GM23338 (cell line): ENCODE data around the gene WFDC10B. TPM values are rescaled to one million over a fixed set of nuclear protein-coding genes. Genes with fewer than 3 reads are reported as not detected.
"Not testable (repeated sequence)": the region's sequence is repeated elsewhere in the genome, so short reads cannot be mapped to it uniquely, and the experiment has no call there.

Source experiments
- ATAC-seq: fragments of 200-7000 bp; cut with Tn5 transposase; 3 replicates; pipeline ENCODE4 v1.9.1; 2020
- DNase-seq: peaks from one replicate; pipeline ENCODE4 v3.0.0-alpha.2; 2015; ENCODE audit warnings: low spot score
- H2AFZ ChIP-seq: fragments of 200-600 bp; sonication (generic); 2 replicates; pipeline ENCODE4 v1.8.0; 2016; ENCODE audit warnings: antibody characterized with exemption, mild to moderate bottlenecking, moderate library complexity
- H3F3A ChIP-seq: fragments of 200-600 bp; sonication (generic); replicated peaks from 2 replicates; pipeline ENCODE4 v1.8.0; 2017; ENCODE audit warnings: antibody characterized with exemption, mixed run types, low read depth
- H3K27ac ChIP-seq: fragments of 200-600 bp; sonication (generic); 2 replicates; pipeline ENCODE4 v1.6.1; 2016; ENCODE audit warnings: low read depth
- H3K27me3 ChIP-seq: fragments of 200-600 bp; sonication (generic); 2 replicates; pipeline ENCODE4 v1.8.0; 2016; ENCODE audit warnings: mild to moderate bottlenecking, mixed run types, moderate library complexity; ENCODE audit not compliant: insufficient read depth
- H3K36me3 ChIP-seq: fragments of 200-600 bp; sonication (generic); 2 replicates; pipeline ENCODE4 v1.8.0; 2016; ENCODE audit warnings: mild to moderate bottlenecking; ENCODE audit not compliant: insufficient read depth
- H3K4me1 ChIP-seq: fragments of 200-600 bp; sonication (generic); 2 replicates; pipeline ENCODE4 v1.8.0; 2016; ENCODE audit warnings: mild to moderate bottlenecking, moderate library complexity; ENCODE audit not compliant: insufficient read depth
- H3K4me2 ChIP-seq: fragments of 200-600 bp; sonication (generic); 2 replicates; pipeline ENCODE4 v1.7.1; 2017; ENCODE audit warnings: mixed run types
- H3K4me3 ChIP-seq: fragments of 200-600 bp; sonication (generic); 2 replicates; pipeline ENCODE4 v1.6.1; 2016; ENCODE audit warnings: mixed run types
- H3K79me2 ChIP-seq: fragments of 200-600 bp; sonication (generic); replicated peaks from 2 replicates; pipeline ENCODE4 v1.8.0; 2017; ENCODE audit warnings: mild to moderate bottlenecking; ENCODE audit not compliant: insufficient read depth
- H3K9me2 ChIP-seq: fragments of 200-600 bp; sonication (generic); 2 replicates; pipeline ENCODE4 v1.8.0; 2017; ENCODE audit not compliant: insufficient read depth
- H4K20me1 ChIP-seq: fragments of 200-600 bp; sonication (generic); replicated peaks from 2 replicates; pipeline ENCODE4 v1.8.0; 2017; ENCODE audit warnings: mild to moderate bottlenecking; ENCODE audit not compliant: insufficient read depth
- H3K27ac Mint-ChIP-seq: 2 replicates; pipeline ENCODE4 v1.8.0; 2020; ENCODE audit warnings: inconsistent platforms, mild to moderate bottlenecking, moderate library complexity, mixed read lengths
- H3K27me3 Mint-ChIP-seq: 3 replicates; pipeline ENCODE4 v1.8.0; 2022; ENCODE audit warnings: low read depth, mild to moderate bottlenecking, moderate library complexity, mixed read lengths, inconsistent platforms; ENCODE audit not compliant: insufficient read depth, poor library complexity
- H3K36me3 Mint-ChIP-seq: 3 replicates; pipeline ENCODE4 v1.8.0; 2021; ENCODE audit warnings: low read depth, mild to moderate bottlenecking, inconsistent platforms, moderate library complexity, mixed read lengths
- H3K4me1 Mint-ChIP-seq: 3 replicates; pipeline ENCODE4 v1.8.0; 2020; ENCODE audit warnings: mild to moderate bottlenecking, inconsistent platforms, mixed read lengths
- H3K4me3 Mint-ChIP-seq: 3 replicates; pipeline ENCODE4 v1.8.0; 2021; ENCODE audit warnings: moderate library complexity, mild to moderate bottlenecking, inconsistent platforms, mixed read lengths
- H3K9me3 Mint-ChIP-seq: 3 replicates; pipeline ENCODE4 v1.8.0; 2020; ENCODE audit warnings: moderate library complexity, mild to moderate bottlenecking, inconsistent platforms, mixed read lengths
- CREB1 ChIP-seq: fragments of 250-450 bp; sonication (Bioruptor Pico); IDR thresholded peaks from 2 replicates; pipeline ENCODE4 v1.5.0; 2020; ENCODE audit warnings: low read depth, mild to moderate bottlenecking, moderate library complexity
- NANOG ChIP-seq: IDR thresholded peaks from 2 replicates; pipeline ENCODE4 v1.6.1; 2016; ENCODE audit warnings: antibody characterized with exemption, borderline replicate concordance
- POLR2AphosphoS5 ChIP-seq: IDR thresholded peaks from 2 replicates; pipeline ENCODE4 v1.6.1; 2016; ENCODE audit warnings: antibody characterized with exemption, low read depth
- ZNF114 ChIP-seq: fragments of 250-450 bp; sonication (Bioruptor Pico); IDR thresholded peaks from 2 replicates; pipeline ENCODE4 v1.5.0; 2020; ENCODE audit warnings: mild to moderate bottlenecking, moderate library complexity
- polyA plus RNA-seq: library from polyadenylated mRNA; unstranded; fragments of >200 nt; fragmentation: Nextera tagmentation; extraction: Ambion mirVana; gene quantifications from 2 replicates; pipeline ENCODE4 v1.2.1, GENCODE V29; 2016
- total RNA-seq: library from RNA; depleted of rRNA; stranded (reverse); fragments of >200 nt; shearing (Covaris generic); gene quantifications from 2 replicates; pipeline ENCODE4 v1.2.3, GENCODE V29; 2014
- TF ChIP-seq, protein P1 (sequence below), 2 experiments: fragments of 200-600 bp in 1 of 2; sonication (generic) in 1 of 2; conservative IDR thresholded peaks; 2 replicates each; pipeline versions ENCODE4 v1.5.1 to v1.6.1; 2016 to 2017; ENCODE audit warnings: antibody characterized with exemption in 2 of 2, low read depth in 2 of 2, mild to moderate bottlenecking in 2 of 2, moderate library complexity in 1 of 2
- TF ChIP-seq, protein P2 (sequence below): fragments of 250-450 bp; sonication (Bioruptor Pico); IDR thresholded peaks from 2 replicates; pipeline ENCODE4 v1.5.0; 2020; ENCODE audit warnings: mild to moderate bottlenecking, moderate library complexity

Gene WFDC10B
- total and polyA plus RNA-seq, 2 experiments from 2014 or later = 1.0 TPM; not detected in 1

DNA sequence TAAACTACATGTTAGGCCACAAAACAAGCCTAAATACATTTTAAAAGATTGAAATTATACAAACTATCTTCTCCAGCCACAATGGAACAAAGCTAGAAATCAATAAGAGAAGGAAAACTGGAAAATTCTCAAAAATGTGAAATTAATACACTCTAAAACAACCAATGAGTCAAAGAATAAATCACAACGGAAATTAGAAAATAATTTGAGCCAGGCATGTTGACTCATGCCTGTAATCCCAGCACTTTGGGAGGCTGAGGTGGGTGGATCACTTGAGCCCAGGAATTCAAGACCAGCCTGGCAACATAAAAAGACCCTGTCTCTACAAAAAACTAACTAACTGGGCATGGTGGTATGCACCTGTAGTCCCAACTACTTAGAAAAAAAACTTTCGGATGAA lies 9.3 kb downstream of the WFDC10B start (continued):
- TF ChIP-seq, protein P1, sequence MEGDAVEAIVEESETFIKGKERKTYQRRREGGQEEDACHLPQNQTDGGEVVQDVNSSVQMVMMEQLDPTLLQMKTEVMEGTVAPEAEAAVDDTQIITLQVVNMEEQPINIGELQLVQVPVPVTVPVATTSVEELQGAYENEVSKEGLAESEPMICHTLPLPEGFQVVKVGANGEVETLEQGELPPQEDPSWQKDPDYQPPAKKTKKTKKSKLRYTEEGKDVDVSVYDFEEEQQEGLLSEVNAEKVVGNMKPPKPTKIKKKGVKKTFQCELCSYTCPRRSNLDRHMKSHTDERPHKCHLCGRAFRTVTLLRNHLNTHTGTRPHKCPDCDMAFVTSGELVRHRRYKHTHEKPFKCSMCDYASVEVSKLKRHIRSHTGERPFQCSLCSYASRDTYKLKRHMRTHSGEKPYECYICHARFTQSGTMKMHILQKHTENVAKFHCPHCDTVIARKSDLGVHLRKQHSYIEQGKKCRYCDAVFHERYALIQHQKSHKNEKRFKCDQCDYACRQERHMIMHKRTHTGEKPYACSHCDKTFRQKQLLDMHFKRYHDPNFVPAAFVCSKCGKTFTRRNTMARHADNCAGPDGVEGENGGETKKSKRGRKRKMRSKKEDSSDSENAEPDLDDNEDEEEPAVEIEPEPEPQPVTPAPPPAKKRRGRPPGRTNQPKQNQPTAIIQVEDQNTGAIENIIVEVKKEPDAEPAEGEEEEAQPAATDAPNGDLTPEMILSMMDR (conservative IDR thresholded peaks at IDR 0.05; ENCODE audit: low read depth in 2 of 2) = no peak
- TF ChIP-seq NANOG = no peak

DNA sequence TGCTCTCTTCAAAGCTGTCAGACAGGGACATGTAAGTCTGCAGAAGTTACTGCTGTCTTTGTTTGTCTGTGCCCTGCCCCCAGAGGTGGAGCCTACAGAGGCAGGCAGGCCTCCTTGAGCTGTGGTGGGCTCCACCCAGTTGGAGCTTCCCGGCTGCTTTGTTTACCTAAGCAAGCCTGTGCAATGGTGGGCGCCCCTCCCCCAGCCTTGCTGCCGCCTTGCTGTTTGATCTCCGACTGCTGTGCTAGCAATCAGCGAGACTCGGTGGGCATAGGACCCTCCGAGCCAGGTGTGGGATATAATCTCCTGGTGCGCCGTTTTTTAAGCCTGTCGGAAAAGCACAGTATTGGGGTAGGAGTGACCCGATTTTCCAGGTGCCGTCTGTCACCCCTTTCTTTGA lies 11.5 kb downstream of the WFDC10B start:
- H4K20me1 ChIP-seq, ATAC-seq, H3K4me1 Mint-ChIP-seq, H3K27ac Mint-ChIP-seq, H3K27me3 ChIP-seq, H3K27ac ChIP-seq, H3K27me3 Mint-ChIP-seq, H3K9me2 ChIP-seq, H2AFZ ChIP-seq, H3K79me2 ChIP-seq, DNase-seq, H3K4me3 ChIP-seq, H3F3A ChIP-seq, H3K4me3 Mint-ChIP-seq, H3K4me1 ChIP-seq, H3K4me2 ChIP-seq, H3K36me3 ChIP-seq: not testable (repeated sequence)
- Mint-ChIP-seq H3K9me3 (peaks cover 39% of the 10 kb centered on the region), H3K36me3 (peaks cover 27% of the 10 kb centered on the region)

DNA sequence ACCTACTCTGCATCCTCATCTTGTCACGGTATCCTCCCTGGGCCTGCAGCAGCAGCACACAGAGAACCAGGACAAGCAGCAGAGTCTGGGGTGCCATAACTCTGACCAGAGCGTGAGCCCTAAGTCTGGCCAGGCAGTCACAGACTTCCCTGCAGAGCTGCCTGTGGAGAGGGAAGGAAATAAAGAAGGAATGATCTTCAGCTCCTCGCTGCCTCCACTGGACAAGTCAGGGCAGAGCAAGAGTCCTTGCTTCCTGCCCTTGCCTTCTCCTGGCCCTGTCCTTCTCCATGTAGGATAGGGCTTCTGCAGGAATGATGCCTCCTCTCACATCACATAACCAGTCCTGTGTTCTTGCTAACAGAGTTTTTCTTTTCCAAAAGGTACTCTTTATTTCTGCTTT lies 18.9 kb downstream of the WFDC10B start:
- H3K27me3 ChIP-seq = no peaks in the 10 kb centered on the region
- Mint-ChIP-seq H3K27me3 (peaks cover 14% of the 10 kb centered on the region), H3K36me3 (peaks cover 2% of the 10 kb centered on the region), H3K4me1 (no peaks in the 10 kb centered on the region; the same call in 2 of the 3 replicates), H3K4me3 (no peak overlapping the region), H3K27ac (no peak overlapping the region), H3K9me3 (peaks cover 14% of the 10 kb centered on the region)
- H2AFZ ChIP-seq = 0 out of 2 replicates have a peak overlapping the region, but pooled peaks have one; percentile 43
- no peaks in the 10 kb centered on the region for H3K36me3 ChIP-seq
- peaks cover 20% of the 10 kb centered on the region for H3K9me2 ChIP-seq
- H3K4me1 ChIP-seq = no peaks in the 10 kb centered on the region
- no peaks in the 10 kb centered on the region for H3K79me2 ChIP-seq
- peak; percentile 68 for DNase-seq
- no peak for TF ChIP-seq POLR2AphosphoS5
- TF ChIP-seq, protein P1 (conservative IDR thresholded peaks at IDR 0.05; ENCODE audit: low read depth in 2 of 2) = peak; percentile 46 to 56
- TF ChIP-seq CREB1 (CRISPR knock-in tag) = no peak
- TF ChIP-seq, protein P2, sequence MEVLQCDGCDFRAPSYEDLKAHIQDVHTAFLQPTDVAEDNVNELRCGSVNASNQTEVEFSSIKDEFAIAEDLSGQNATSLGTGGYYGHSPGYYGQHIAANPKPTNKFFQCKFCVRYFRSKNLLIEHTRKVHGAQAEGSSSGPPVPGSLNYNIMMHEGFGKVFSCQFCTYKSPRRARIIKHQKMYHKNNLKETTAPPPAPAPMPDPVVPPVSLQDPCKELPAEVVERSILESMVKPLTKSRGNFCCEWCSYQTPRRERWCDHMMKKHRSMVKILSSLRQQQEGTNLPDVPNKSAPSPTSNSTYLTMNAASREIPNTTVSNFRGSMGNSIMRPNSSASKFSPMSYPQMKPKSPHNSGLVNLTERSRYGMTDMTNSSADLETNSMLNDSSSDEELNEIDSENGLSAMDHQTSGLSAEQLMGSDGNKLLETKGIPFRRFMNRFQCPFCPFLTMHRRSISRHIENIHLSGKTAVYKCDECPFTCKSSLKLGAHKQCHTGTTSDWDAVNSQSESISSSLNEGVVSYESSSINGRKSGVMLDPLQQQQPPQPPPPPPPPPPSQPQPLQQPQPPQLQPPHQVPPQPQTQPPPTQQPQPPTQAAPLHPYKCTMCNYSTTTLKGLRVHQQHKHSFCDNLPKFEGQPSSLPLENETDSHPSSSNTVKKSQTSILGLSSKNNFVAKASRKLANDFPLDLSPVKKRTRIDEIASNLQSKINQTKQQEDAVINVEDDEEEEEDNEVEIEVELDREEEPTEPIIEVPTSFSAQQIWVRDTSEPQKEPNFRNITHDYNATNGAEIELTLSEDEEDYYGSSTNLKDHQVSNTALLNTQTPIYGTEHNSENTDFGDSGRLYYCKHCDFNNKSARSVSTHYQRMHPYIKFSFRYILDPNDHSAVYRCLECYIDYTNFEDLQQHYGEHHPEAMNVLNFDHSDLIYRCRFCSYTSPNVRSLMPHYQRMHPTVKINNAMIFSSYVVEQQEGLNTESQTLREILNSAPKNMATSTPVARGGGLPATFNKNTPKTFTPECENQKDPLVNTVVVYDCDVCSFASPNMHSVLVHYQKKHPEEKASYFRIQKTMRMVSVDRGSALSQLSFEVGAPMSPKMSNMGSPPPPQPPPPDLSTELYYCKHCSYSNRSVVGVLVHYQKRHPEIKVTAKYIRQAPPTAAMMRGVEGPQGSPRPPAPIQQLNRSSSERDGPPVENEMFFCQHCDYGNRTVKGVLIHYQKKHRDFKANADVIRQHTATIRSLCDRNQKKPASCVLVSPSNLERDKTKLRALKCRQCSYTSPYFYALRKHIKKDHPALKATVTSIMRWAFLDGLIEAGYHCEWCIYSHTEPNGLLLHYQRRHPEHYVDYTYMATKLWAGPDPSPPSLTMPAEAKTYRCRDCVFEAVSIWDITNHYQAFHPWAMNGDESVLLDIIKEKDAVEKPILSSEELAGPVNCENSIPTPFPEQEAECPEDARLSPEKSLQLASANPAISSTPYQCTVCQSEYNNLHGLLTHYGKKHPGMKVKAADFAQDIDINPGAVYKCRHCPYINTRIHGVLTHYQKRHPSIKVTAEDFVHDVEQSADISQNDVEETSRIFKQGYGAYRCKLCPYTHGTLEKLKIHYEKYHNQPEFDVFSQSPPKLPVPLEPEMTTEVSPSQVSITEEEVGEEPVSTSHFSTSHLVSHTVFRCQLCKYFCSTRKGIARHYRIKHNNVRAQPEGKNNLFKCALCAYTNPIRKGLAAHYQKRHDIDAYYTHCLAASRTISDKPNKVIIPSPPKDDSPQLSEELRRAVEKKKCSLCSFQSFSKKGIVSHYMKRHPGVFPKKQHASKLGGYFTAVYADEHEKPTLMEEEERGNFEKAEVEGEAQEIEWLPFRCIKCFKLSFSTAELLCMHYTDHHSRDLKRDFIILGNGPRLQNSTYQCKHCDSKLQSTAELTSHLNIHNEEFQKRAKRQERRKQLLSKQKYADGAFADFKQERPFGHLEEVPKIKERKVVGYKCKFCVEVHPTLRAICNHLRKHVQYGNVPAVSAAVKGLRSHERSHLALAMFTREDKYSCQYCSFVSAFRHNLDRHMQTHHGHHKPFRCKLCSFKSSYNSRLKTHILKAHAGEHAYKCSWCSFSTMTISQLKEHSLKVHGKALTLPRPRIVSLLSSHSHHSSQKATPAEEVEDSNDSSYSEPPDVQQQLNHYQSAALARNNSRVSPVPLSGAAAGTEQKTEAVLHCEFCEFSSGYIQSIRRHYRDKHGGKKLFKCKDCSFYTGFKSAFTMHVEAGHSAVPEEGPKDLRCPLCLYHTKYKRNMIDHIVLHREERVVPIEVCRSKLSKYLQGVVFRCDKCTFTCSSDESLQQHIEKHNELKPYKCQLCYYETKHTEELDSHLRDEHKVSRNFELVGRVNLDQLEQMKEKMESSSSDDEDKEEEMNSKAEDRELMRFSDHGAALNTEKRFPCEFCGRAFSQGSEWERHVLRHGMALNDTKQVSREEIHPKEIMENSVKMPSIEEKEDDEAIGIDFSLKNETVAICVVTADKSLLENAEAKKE (CRISPR knock-in tag) = peak; percentile 96
- TF ChIP-seq ZNF114 (CRISPR knock-in tag) = no peak
- H3K4me3 ChIP-seq = no peak overlapping the region
- no peaks in the 10 kb centered on the region for H4K20me1 ChIP-seq
- H3K27ac ChIP-seq = no peak overlapping the region
- H3F3A ChIP-seq = no peaks in the 10 kb centered on the region
- peak; percentile 99 for ATAC-seq
- H3K4me2 ChIP-seq = no peak overlapping the region
